Measurements from ENCODE around the gene B3GNT8. TPM values are rescaled to one million over a fixed set of nuclear protein-coding genes. Genes with fewer than 3 reads are reported as not detected.

The B3GNT8 gene
- polyA plus RNA-seq, 1 donor from 2014 or later, result not detected

DNA sequence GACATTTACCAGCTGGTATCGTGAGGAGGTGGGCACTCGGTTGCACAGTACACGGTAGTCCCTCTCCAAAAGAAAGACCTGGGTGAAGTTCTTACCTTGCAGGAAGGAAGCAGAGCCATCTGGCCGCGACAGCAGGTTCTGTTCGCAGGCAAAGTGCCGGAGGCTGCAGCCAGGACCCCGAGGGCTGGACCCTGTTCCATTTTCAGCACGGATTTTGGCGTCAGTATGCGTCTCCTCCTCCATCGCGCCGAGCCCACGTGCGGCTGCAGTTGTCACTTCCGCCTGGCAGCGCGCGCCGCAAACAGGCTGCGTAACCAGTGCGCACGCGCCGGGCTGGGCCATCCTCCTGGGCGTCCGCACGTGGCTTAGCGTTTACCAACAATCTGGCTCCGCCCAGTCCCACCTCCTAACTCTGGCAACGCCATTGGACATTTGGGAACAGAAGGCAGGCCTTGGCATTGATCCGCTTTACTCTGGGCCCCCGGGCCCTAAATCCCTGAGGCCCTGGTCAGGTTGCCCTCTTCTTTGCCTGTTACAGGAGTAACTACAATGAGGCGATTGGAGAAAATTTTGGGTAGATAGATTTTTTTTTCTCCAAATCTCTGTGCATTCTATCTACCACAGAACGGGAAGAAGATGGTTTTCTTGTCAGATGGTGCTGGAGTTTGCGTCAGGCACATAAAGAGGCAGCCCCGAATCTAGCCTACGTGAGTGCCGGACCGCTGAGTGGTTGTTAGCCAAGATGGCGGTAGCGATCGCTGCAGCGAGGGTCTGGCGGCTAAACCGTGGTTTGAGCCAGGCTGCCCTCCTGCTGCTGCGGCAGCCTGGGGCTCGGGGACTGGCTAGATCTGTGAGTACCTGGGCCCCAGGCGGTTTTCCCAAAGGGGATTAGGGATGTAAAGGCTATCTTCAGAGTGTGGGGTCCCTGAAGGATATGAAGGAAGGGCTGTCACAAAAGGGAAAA, 29.8 kb downstream of the B3GNT8 start, which contains the start of the genes BCKDHA and EXOSC5:
Gene BCKDHA (plus strand): TSS at position 733 of the 964 bp plus-strand sequence. CDS start 10 bp downstream, at position 743.
Gene EXOSC5 (minus strand): TSS at position 274 of the 964 bp plus-strand sequence. CDS start 31 bp downstream, at position 243.
- peak within 1 kb of the TSS; percentile 92 for H3K4me3 ChIP-seq (ENCODE audit: low read length)
- H3K79me2 ChIP-seq (replicated peaks; ENCODE audit: insufficient read depth, low read length), result peaks cover 16% of the 10 kb centered on the region
- peak within 1 kb of the TSS; percentile 93 for H3K27ac ChIP-seq (ENCODE audit: low read length)
- no peaks in the 10 kb centered on the region for H3K27me3 ChIP-seq (ENCODE audit: insufficient read depth, low read depth, low read length)
- peak within 1 kb of the TSS; percentile 92 for H3K9ac ChIP-seq (ENCODE audit: low read length)
- H3F3A ChIP-seq (ENCODE audit: insufficient read depth, low read length, poor library complexity, severe bottlenecking), result no peaks in the 10 kb centered on the region
- peak within 1 kb of the TSS; percentile 99 for H3K4me2 ChIP-seq (ENCODE audit: low read length)
- H4K20me1 ChIP-seq (ENCODE audit: insufficient read depth), result no peaks in the 10 kb centered on the region
- H3K9me2 ChIP-seq (ENCODE audit: insufficient read depth, low read length), result no peaks in the 10 kb centered on the region
- TF ChIP-seq, protein P1, sequence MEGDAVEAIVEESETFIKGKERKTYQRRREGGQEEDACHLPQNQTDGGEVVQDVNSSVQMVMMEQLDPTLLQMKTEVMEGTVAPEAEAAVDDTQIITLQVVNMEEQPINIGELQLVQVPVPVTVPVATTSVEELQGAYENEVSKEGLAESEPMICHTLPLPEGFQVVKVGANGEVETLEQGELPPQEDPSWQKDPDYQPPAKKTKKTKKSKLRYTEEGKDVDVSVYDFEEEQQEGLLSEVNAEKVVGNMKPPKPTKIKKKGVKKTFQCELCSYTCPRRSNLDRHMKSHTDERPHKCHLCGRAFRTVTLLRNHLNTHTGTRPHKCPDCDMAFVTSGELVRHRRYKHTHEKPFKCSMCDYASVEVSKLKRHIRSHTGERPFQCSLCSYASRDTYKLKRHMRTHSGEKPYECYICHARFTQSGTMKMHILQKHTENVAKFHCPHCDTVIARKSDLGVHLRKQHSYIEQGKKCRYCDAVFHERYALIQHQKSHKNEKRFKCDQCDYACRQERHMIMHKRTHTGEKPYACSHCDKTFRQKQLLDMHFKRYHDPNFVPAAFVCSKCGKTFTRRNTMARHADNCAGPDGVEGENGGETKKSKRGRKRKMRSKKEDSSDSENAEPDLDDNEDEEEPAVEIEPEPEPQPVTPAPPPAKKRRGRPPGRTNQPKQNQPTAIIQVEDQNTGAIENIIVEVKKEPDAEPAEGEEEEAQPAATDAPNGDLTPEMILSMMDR (IDR thresholded peaks at IDR 0.05; ENCODE audit: poor library complexity, severe bottlenecking), result peak; percentile 28
- TF ChIP-seq, protein P2, sequence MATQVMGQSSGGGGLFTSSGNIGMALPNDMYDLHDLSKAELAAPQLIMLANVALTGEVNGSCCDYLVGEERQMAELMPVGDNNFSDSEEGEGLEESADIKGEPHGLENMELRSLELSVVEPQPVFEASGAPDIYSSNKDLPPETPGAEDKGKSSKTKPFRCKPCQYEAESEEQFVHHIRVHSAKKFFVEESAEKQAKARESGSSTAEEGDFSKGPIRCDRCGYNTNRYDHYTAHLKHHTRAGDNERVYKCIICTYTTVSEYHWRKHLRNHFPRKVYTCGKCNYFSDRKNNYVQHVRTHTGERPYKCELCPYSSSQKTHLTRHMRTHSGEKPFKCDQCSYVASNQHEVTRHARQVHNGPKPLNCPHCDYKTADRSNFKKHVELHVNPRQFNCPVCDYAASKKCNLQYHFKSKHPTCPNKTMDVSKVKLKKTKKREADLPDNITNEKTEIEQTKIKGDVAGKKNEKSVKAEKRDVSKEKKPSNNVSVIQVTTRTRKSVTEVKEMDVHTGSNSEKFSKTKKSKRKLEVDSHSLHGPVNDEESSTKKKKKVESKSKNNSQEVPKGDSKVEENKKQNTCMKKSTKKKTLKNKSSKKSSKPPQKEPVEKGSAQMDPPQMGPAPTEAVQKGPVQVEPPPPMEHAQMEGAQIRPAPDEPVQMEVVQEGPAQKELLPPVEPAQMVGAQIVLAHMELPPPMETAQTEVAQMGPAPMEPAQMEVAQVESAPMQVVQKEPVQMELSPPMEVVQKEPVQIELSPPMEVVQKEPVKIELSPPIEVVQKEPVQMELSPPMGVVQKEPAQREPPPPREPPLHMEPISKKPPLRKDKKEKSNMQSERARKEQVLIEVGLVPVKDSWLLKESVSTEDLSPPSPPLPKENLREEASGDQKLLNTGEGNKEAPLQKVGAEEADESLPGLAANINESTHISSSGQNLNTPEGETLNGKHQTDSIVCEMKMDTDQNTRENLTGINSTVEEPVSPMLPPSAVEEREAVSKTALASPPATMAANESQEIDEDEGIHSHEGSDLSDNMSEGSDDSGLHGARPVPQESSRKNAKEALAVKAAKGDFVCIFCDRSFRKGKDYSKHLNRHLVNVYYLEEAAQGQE (IDR thresholded peaks at IDR 0.05; ENCODE audit: borderline replicate concordance), result peak; percentile 78
- TF ChIP-seq RAD21 (conservative IDR thresholded peaks at IDR 0.05) (no peak), EZH2 (IDR thresholded peaks at IDR 0.05; ENCODE audit: borderline replicate concordance, insufficient read depth, low read length, poor library complexity, severe bottlenecking) (no peak), POLR2AphosphoS5 (IDR thresholded peaks at IDR 0.05) (peak; percentile 91), TAF1 (IDR thresholded peaks at IDR 0.05; ENCODE audit: low read depth) (no peak), SMC3 (conservative IDR thresholded peaks at IDR 0.05; ENCODE audit: poor library complexity) (peak; percentile 59), MXI1 (conservative IDR thresholded peaks at IDR 0.05; ENCODE audit: poor library complexity, severe bottlenecking) (peak; percentile 100), EP300 (conservative IDR thresholded peaks at IDR 0.05; ENCODE audit: poor library complexity, severe bottlenecking) (no peak)
- peak within 1 kb of the TSS; percentile 92 for H2AFZ ChIP-seq (ENCODE audit: low read depth, low read length)
- no peaks in the 10 kb centered on the region for H3K9me3 ChIP-seq (ENCODE audit: low read length)
- no peaks in the 10 kb centered on the region for H3K36me3 ChIP-seq (ENCODE audit: insufficient read depth, low read length)

DNA sequence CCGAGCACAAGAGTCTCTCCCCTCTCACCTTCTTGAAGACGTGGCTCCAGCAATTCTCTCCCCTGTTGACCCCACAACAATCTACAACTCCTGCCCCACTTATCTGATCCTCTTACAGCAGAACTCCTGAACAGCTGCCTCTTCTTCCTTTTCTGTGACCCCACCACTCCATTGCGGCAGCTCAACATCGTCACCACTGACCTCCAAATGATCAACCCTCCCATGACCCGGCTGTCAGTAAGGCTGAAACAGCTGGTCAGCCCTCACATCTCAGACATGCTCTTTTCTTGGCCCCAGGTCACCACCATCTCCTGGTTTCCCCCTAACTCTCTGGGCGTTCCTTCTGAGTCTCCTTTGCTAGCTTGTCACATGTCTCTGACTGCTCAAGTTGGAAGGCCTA, 31.8 kb downstream of the B3GNT8 start:
- no peak overlapping the region for H3K9ac ChIP-seq (ENCODE audit: low read length)
- peaks cover 16% of the 10 kb centered on the region for H3K79me2 ChIP-seq (replicated peaks; ENCODE audit: insufficient read depth, low read length)
- no peaks in the 10 kb centered on the region for H3K9me2 ChIP-seq (ENCODE audit: insufficient read depth, low read length)
- TF ChIP-seq RAD21 (conservative IDR thresholded peaks at IDR 0.05) (no peak), EZH2 (IDR thresholded peaks at IDR 0.05; ENCODE audit: borderline replicate concordance, insufficient read depth, low read length, poor library complexity, severe bottlenecking) (no peak), TAF1 (IDR thresholded peaks at IDR 0.05; ENCODE audit: low read depth) (no peak), SMC3 (conservative IDR thresholded peaks at IDR 0.05; ENCODE audit: poor library complexity) (no peak), POLR2AphosphoS5 (IDR thresholded peaks at IDR 0.05) (no peak), EP300 (conservative IDR thresholded peaks at IDR 0.05; ENCODE audit: poor library complexity, severe bottlenecking) (no peak), MXI1 (conservative IDR thresholded peaks at IDR 0.05; ENCODE audit: poor library complexity, severe bottlenecking) (no peak)
- TF ChIP-seq, protein P2 (IDR thresholded peaks at IDR 0.05; ENCODE audit: borderline replicate concordance), result no peak
- TF ChIP-seq, protein P1 (IDR thresholded peaks at IDR 0.05; ENCODE audit: poor library complexity, severe bottlenecking), result no peak
- no peak overlapping the region for H3K27ac ChIP-seq (ENCODE audit: low read length)
- H3K9me3 ChIP-seq (ENCODE audit: low read length), result no peaks in the 10 kb centered on the region
- H2AFZ ChIP-seq (ENCODE audit: low read depth, low read length), result no peak overlapping the region
- no peaks in the 10 kb centered on the region for H3K27me3 ChIP-seq (ENCODE audit: insufficient read depth, low read depth, low read length)
- H3K4me3 ChIP-seq (ENCODE audit: low read length), result no peak overlapping the region
- H3F3A ChIP-seq (ENCODE audit: insufficient read depth, low read length, poor library complexity, severe bottlenecking), result no peaks in the 10 kb centered on the region
- H3K4me2 ChIP-seq (ENCODE audit: low read length), result no peak overlapping the region
- no peaks in the 10 kb centered on the region for H3K36me3 ChIP-seq (ENCODE audit: insufficient read depth, low read length)
- H4K20me1 ChIP-seq (ENCODE audit: insufficient read depth), result no peaks in the 10 kb centered on the region

Measured in neural cell (in vitro differentiated cells).